SK-MEL-5 (cell line): Measurements from ENCODE around the gene RELA. TPM values are rescaled to one million over a fixed set of nuclear protein-coding genes. Genes with fewer than 3 reads are reported as not detected.
A peak's percentile ranks its signal among the peaks of the same experiment; 100 is the strongest.
"Not testable (repeated sequence)": the region's sequence is repeated elsewhere in the genome, so short reads cannot be mapped to it uniquely, and the experiment has no call there.

Source experiments
- DNase-seq: peaks from one replicate; pipeline ENCODE4 v3.0.0-alpha.2; 2016; ENCODE audit warnings: low read depth, low spot score
- in situ Hi-C: cut with HindIII; loops from 2 replicates; pipeline ENCODE4 v1.10.0; 2016; ENCODE audit warnings: low sequenced_read_pairs, high pct_unique_total_duplicates, low pct_unique_long_range_greater_than_20kb
- total RNA-seq: library from RNA; depleted of rRNA; stranded (reverse); fragments of >200 nt; shearing (Covaris generic); gene quantifications from 2 replicates; pipeline ENCODE4 v1.2.3, GENCODE V29; 2014

RELA gene
- total RNA-seq, 1 experiment from 2014 or later, result 16.6 TPM

GRCh38 chr11:65639623-65640482 is 22.9 kb downstream of the RELA start:
- in situ Hi-C loops, result no loop called here

GRCh38 chr11:65639228-65639597 is 23.5 kb downstream of the RELA start:
- in situ Hi-C loops, result not testable (repeated sequence)

More at GRCh38 chr11:65639623-65640482, 22.9 kb downstream of the RELA start:
- no peak for DNase-seq

GRCh38 chr11:65637794-65638419 is 24.8 kb downstream of the RELA start, which contains the start of gene SIPA1:
TSS of gene SIPA1 (plus strand) at chr11:65638101. CDS start at chr11:65640922, 2,821 bp downstream.
- peak; percentile 87 for DNase-seq
- in situ Hi-C loops, result no loop called here

More at GRCh38 chr11:65639228-65639597, 23.5 kb downstream of the RELA start:
- not testable (repeated sequence) for DNase-seq

- no peak for DNase-seq
- in situ Hi-C loops, result no loop called here
These were observed 25.6 kb downstream of the RELA start for GRCh38 chr11:65637032-65637557.

- no peak for DNase-seq
- in situ Hi-C loops, result no loop called here
These were observed 26.3 kb downstream of the RELA start for GRCh38 chr11:65636108-65637031.

GRCh38 chr11:65634905-65635731 is 27.6 kb downstream of the RELA start:
- DNase-seq, result no peak
- in situ Hi-C loops, result no loop called here

- in situ Hi-C loops, result no loop called here
- no peak for DNase-seq
These were observed 28.3 kb downstream of the RELA start for GRCh38 chr11:65634440-65634839.

GRCh38 chr11:65634109-65634436 is 28.6 kb downstream of the RELA start:
- in situ Hi-C loops, result no loop called here
- DNase-seq, result no peak

GRCh38 chr11:65633390-65634108 is 29.2 kb downstream of the RELA start:
- DNase-seq, result no peak
- in situ Hi-C loops, result no loop called here

GRCh38 chr11:65630215-65630614 is 32.5 kb downstream of the RELA start:
- DNase-seq, result no peak
- in situ Hi-C loops, result no loop called here

- DNase-seq, result no peak
- in situ Hi-C loops, result no loop called here
These were observed 33.1 kb downstream of the RELA start for GRCh38 chr11:65629579-65629978.

GRCh38 chr11:65627202-65627601 is 35.5 kb downstream of the RELA start:
- in situ Hi-C loops, result no loop called here

GRCh38 chr11:65625628-65626342 is 36.9 kb downstream of the RELA start:
- in situ Hi-C loops, result no loop called here
- peak; percentile 68 for DNase-seq

More at GRCh38 chr11:65627202-65627601, 35.5 kb downstream of the RELA start:
- DNase-seq, result no peak

GRCh38 chr11:65624931-65625627 is 37.6 kb downstream of the RELA start:
- in situ Hi-C loops, result no loop called here
- no peak for DNase-seq

GRCh38 chr11:65623852-65624616 is 38.7 kb downstream of the RELA start:
- in situ Hi-C loops, result no loop called here

More at GRCh38 chr11:65623852-65624616, 38.7 kb downstream of the RELA start:
- DNase-seq, result no peak
